ENCODE measurements around the gene CSMD2.

Gene CSMD2

GRCh38 chr1:34156739-34157138, 8.3 kb downstream of the CSMD2 start:
- peaks cover 0 to 9% of the 10 kb centered on the region in 2 experiments for H3K27me3 ChIP-seq (ENCODE audit: control insufficient read depth in 1 of 2, insufficient read depth in 1 of 2, low read length in 2 of 2)
- H3K4me1 ChIP-seq (ENCODE audit: control insufficient read depth, insufficient read depth, low read depth, low read length): no peaks in the 10 kb centered on the region
- H3K27ac ChIP-seq (ENCODE audit: low read length, poor library complexity, severe bottlenecking): no peak overlapping the region
- no peak overlapping the region for H2AFZ ChIP-seq (ENCODE audit: low read depth, low read length)
- no peak overlapping the region for H3K9ac ChIP-seq (ENCODE audit: low read length)
- H3K36me3 ChIP-seq (ENCODE audit: control insufficient read depth in 1 of 2, insufficient read depth in 2 of 2, low read depth in 1 of 2, low read length in 2 of 2): peaks cover 0 to 3% of the 10 kb centered on the region in 2 experiments
- no peaks in the 10 kb centered on the region for H3K9me3 ChIP-seq (ENCODE audit: control insufficient read depth, low read length)
- no peak overlapping the region for H3K14ac ChIP-seq (ENCODE audit: low read length in 2 of 2)
- H2BK5ac ChIP-seq (ENCODE audit: low read depth, low read length, poor library complexity, severe bottlenecking): no peak overlapping the region
- no peak overlapping the region for H2BK15ac ChIP-seq (ENCODE audit: low read depth, poor library complexity, severe bottlenecking)
- no peak overlapping the region for H3K4me2 ChIP-seq (ENCODE audit: low read length, poor library complexity, severe bottlenecking)
- H3K18ac ChIP-seq (ENCODE audit: low read depth in 1 of 2, low read length in 2 of 2): no peak overlapping the region
- 21% methylated on average over 3 of the region's 3 CpGs for WGBS
- no peak for DNase-seq
- no peak overlapping the region for H2BK120ac ChIP-seq (ENCODE audit: low read depth, low read length)
- no peak overlapping the region for H3K23ac ChIP-seq (ENCODE audit: low read length in 2 of 2)
- H3K4ac ChIP-seq (ENCODE audit: low read depth in 1 of 2, low read length in 2 of 2): no peak overlapping the region
- H4K91ac ChIP-seq (ENCODE audit: low read length): no peak overlapping the region
- no peak overlapping the region for H4K8ac ChIP-seq (ENCODE audit: low read length)
- no peak overlapping the region for H2BK12ac ChIP-seq (ENCODE audit: low read length in 2 of 2)
- no peak overlapping the region for H2AK5ac ChIP-seq (ENCODE audit: low read length, severe bottlenecking)
- H3K79me1 ChIP-seq (replicated peaks; ENCODE audit: low read length, poor library complexity, severe bottlenecking): no peaks in the 10 kb centered on the region
- H3K4me3 ChIP-seq (ENCODE audit: insufficient read depth in 1 of 2, low read depth in 1 of 2, low read length in 2 of 2): no peak overlapping the region

DNA sequence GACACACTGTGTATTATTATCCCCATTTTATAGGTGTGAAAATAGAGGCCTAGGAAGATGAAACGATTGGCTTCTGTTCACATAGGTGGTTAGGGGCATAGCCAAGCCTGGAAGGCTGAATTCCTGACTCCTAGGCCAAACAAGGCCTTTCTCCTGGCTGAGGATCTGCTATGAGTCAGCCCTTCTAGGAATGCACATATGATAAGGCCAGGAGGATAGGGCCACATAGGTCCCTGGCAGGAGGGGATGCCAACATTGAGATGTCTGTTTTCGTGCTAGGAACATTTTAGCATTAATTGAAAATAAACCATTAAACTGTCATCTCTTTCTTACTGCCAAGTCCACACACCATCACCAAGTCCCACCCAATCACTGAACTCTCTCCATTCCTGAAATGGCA, 9.2 kb downstream of the CSMD2 start:
- 48% methylated on average over 1 of the region's 2 CpGs for WGBS
- Histone ChIP-seq H4K91ac (ENCODE audit: low read length) (no peak overlapping the region), H2BK12ac (ENCODE audit: low read length in 2 of 2) (no peak overlapping the region), H2BK120ac (ENCODE audit: low read depth, low read length) (no peak overlapping the region), H4K8ac (ENCODE audit: low read length) (no peak overlapping the region), H3K4me2 (ENCODE audit: low read length, poor library complexity, severe bottlenecking) (no peak overlapping the region), H3K14ac (ENCODE audit: low read length in 2 of 2) (no peak overlapping the region), H3K4me1 (ENCODE audit: control insufficient read depth, insufficient read depth, low read depth, low read length) (no peaks in the 10 kb centered on the region), H3K18ac (ENCODE audit: low read depth in 1 of 2, low read length in 2 of 2) (no peak overlapping the region), H3K79me1 (replicated peaks; ENCODE audit: low read length, poor library complexity, severe bottlenecking) (no peaks in the 10 kb centered on the region), H3K23ac (ENCODE audit: low read length in 2 of 2) (no peak overlapping the region), H2AFZ (ENCODE audit: low read depth, low read length) (no peak overlapping the region), H3K36me3 (ENCODE audit: control insufficient read depth in 1 of 2, insufficient read depth in 2 of 2, low read depth in 1 of 2, low read length in 2 of 2) (peaks cover 0 to 3% of the 10 kb centered on the region in 2 experiments), H2BK15ac (ENCODE audit: low read depth, poor library complexity, severe bottlenecking) (no peak overlapping the region), H3K9ac (ENCODE audit: low read length) (no peak overlapping the region), H2AK5ac (ENCODE audit: low read length, severe bottlenecking) (no peak overlapping the region), H3K4ac (ENCODE audit: low read depth in 1 of 2, low read length in 2 of 2) (no peak overlapping the region), H3K27ac (ENCODE audit: low read length, poor library complexity, severe bottlenecking) (no peak overlapping the region), H3K9me3 (ENCODE audit: control insufficient read depth, low read length) (no peaks in the 10 kb centered on the region), H3K27me3 (ENCODE audit: control insufficient read depth in 1 of 2, insufficient read depth in 1 of 2, low read length in 2 of 2) (no peaks in the 10 kb centered on the region), H3K4me3 (ENCODE audit: insufficient read depth in 1 of 2, low read depth in 1 of 2, low read length in 2 of 2) (no peak overlapping the region), H2BK5ac (ENCODE audit: low read depth, low read length, poor library complexity, severe bottlenecking) (no peak overlapping the region)
- DNase-seq: no peak

GRCh38 chr1:34153246-34153645, 11.8 kb downstream of the CSMD2 start:
- no peak overlapping the region for H2BK12ac ChIP-seq (ENCODE audit: low read length in 2 of 2)
- no peak overlapping the region for H2BK120ac ChIP-seq (ENCODE audit: low read depth, low read length)
- no peak overlapping the region for H3K4me3 ChIP-seq (ENCODE audit: insufficient read depth in 1 of 2, low read depth in 1 of 2, low read length in 2 of 2)
- no peak overlapping the region for H3K4ac ChIP-seq (ENCODE audit: low read depth in 1 of 2, low read length in 2 of 2)
- no peak overlapping the region for H3K18ac ChIP-seq (ENCODE audit: low read depth in 1 of 2, low read length in 2 of 2)
- no peak overlapping the region for H2BK5ac ChIP-seq (ENCODE audit: low read depth, low read length, poor library complexity, severe bottlenecking)
- no peak overlapping the region for H3K4me2 ChIP-seq (ENCODE audit: low read length, poor library complexity, severe bottlenecking)
- H3K27me3 ChIP-seq (ENCODE audit: control insufficient read depth in 1 of 2, insufficient read depth in 1 of 2, low read length in 2 of 2): no peaks in the 10 kb centered on the region
- no peak overlapping the region for H4K8ac ChIP-seq (ENCODE audit: low read length)
- H2AK5ac ChIP-seq (ENCODE audit: low read length, severe bottlenecking): no peak overlapping the region
- no peaks in the 10 kb centered on the region for H3K9me3 ChIP-seq (ENCODE audit: control insufficient read depth, low read length)
- H3K4me1 ChIP-seq (ENCODE audit: control insufficient read depth, insufficient read depth, low read depth, low read length): no peaks in the 10 kb centered on the region
- H3K23ac ChIP-seq (ENCODE audit: low read length in 2 of 2): no peak overlapping the region
- H3K27ac ChIP-seq (ENCODE audit: low read length, poor library complexity, severe bottlenecking): no peak overlapping the region
- 93% methylated on average over 4 of the region's 4 CpGs for WGBS
- H2AFZ ChIP-seq (ENCODE audit: low read depth, low read length): no peak overlapping the region
- H4K91ac ChIP-seq (ENCODE audit: low read length): no peak overlapping the region
- no peak overlapping the region for H3K9ac ChIP-seq (ENCODE audit: low read length)
- peaks cover 0 to 3% of the 10 kb centered on the region in 2 experiments for H3K36me3 ChIP-seq (ENCODE audit: control insufficient read depth in 1 of 2, insufficient read depth in 2 of 2, low read depth in 1 of 2, low read length in 2 of 2)
- no peak for DNase-seq
- no peak overlapping the region for H2BK15ac ChIP-seq (ENCODE audit: low read depth, poor library complexity, severe bottlenecking)
- H3K79me1 ChIP-seq (replicated peaks; ENCODE audit: low read length, poor library complexity, severe bottlenecking): no peaks in the 10 kb centered on the region
- no peak overlapping the region for H3K14ac ChIP-seq (ENCODE audit: low read length in 2 of 2)

DNA sequence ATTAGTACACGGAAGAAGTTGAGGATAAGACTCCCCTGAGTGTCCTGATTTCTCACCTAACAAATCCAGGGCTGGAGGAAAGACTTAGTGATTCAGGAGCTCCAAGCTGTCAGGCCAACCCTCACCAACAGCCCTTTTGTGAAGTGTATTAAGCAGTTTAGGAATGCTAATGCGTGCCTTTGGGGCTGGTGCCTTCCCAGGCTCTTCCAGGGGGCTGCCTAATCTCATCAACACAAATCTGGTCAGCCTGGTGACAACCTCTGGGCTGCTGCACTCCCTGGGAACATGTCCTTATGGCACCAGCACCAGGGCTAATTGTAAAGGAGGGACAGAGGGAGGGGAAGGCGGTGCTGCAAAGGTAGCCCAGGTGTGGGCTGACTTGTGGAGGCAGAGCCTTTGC, 15.5 kb downstream of the CSMD2 start:
- Histone ChIP-seq H2AFZ (ENCODE audit: low read depth, low read length) (no peak overlapping the region), H3K14ac (ENCODE audit: low read length in 2 of 2) (no peak overlapping the region), H2BK5ac (ENCODE audit: low read depth, low read length, poor library complexity, severe bottlenecking) (no peak overlapping the region), H2AK5ac (ENCODE audit: low read length, severe bottlenecking) (no peak overlapping the region), H3K23ac (ENCODE audit: low read length in 2 of 2) (no peak overlapping the region), H3K4ac (ENCODE audit: low read depth in 1 of 2, low read length in 2 of 2) (no peak overlapping the region), H4K8ac (ENCODE audit: low read length) (no peak overlapping the region), H2BK12ac (ENCODE audit: low read length in 2 of 2) (no peak overlapping the region), H3K27me3 (ENCODE audit: control insufficient read depth in 1 of 2, insufficient read depth in 1 of 2, low read length in 2 of 2) (no peaks in the 10 kb centered on the region), H2BK15ac (ENCODE audit: low read depth, poor library complexity, severe bottlenecking) (no peak overlapping the region), H3K18ac (ENCODE audit: low read depth in 1 of 2, low read length in 2 of 2) (no peak overlapping the region), H3K27ac (ENCODE audit: low read length, poor library complexity, severe bottlenecking) (no peak overlapping the region), H3K4me1 (ENCODE audit: control insufficient read depth, insufficient read depth, low read depth, low read length) (no peaks in the 10 kb centered on the region), H2BK120ac (ENCODE audit: low read depth, low read length) (no peak overlapping the region), H4K91ac (ENCODE audit: low read length) (no peak overlapping the region), H3K9me3 (ENCODE audit: control insufficient read depth, low read length) (no peaks in the 10 kb centered on the region), H3K4me2 (ENCODE audit: low read length, poor library complexity, severe bottlenecking) (no peak overlapping the region), H3K79me1 (replicated peaks; ENCODE audit: low read length, poor library complexity, severe bottlenecking) (no peaks in the 10 kb centered on the region), H3K4me3 (ENCODE audit: insufficient read depth in 1 of 2, low read depth in 1 of 2, low read length in 2 of 2) (no peak overlapping the region), H3K36me3 (ENCODE audit: control insufficient read depth in 1 of 2, insufficient read depth in 2 of 2, low read depth in 1 of 2, low read length in 2 of 2) (no peaks in the 10 kb centered on the region), H3K9ac (ENCODE audit: low read length) (no peak overlapping the region)
- WGBS: 3% methylated on average over 2 of the region's 3 CpGs
- no peak for DNase-seq
